Suprapubic skin (tissue), 4 donors: ENCODE data around the gene TESMIN.

Experiments used
- CTCF ChIP-seq, 2 donors: fragments of 200-600 bp in 1 of 2; fragments of 450-650 bp in 1 of 2; sonication (generic) in 1 of 2; IDR thresholded peaks; one replicate each; pipeline ENCODE4 v1.5.1; 2016 to 2019; ENCODE audit warnings: antibody characterized with exemption in 2 of 2, mild to moderate bottlenecking in 1 of 2, moderate library complexity in 1 of 2
- EP300 ChIP-seq: sonication (generic); formaldehyde crosslinking; IDR thresholded peaks from one replicate; pipeline ENCODE4 v1.6.1; 2017; ENCODE audit warnings: antibody characterized with exemption
- POLR2A ChIP-seq, 2 donors: fragments of 450-650 bp; IDR thresholded peaks; one replicate each; pipeline ENCODE4 v1.6.1; 2017; ENCODE audit warnings: antibody characterized with exemption in 2 of 2, mild to moderate bottlenecking in 2 of 2, moderate library complexity in 2 of 2
- POLR2AphosphoS5 ChIP-seq, 3 donors: sonication (generic); formaldehyde crosslinking; IDR thresholded peaks; one replicate each; pipeline ENCODE4 v1.6.1; 2017; ENCODE audit warnings: antibody characterized with exemption in 3 of 3

DNA sequence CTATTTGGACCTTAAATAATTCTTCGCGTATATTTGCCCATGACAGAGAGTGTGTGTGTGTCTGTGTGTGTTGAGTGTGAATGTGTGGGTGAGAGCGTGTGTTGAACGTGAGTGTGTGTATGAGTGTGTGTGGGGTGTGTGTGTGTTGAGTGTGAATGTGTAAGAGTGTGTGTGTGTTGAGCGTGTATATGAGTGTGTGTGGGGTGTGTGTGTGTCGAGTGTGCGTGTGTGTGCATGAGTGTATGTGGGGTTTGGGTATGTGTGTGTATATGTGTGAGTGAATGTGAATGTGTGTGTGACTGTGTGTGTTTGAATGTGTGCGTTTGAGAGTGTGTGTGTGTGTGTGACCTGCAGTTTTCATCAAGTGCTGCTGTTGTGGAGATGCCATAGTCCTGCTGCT is 40.2 kb downstream of the TESMIN start:
- TF ChIP-seq POLR2A (IDR thresholded peaks at IDR 0.05): no peak
- TF ChIP-seq CTCF (IDR thresholded peaks at IDR 0.05): no peak
- no peak for TF ChIP-seq EP300
- TF ChIP-seq POLR2AphosphoS5 (IDR thresholded peaks at IDR 0.05): no peak
